HG03432 (cell line): ENCODE results near the gene THBS4.
A peak's percentile ranks its signal among the peaks of the same experiment; 100 is the strongest.

Experiments
- ATAC-seq: cut with Tn5 transposase; IDR thresholded peaks from one replicate; pipeline ENCODE4 v1.9.1; 2021; ENCODE audit warnings: mild to moderate bottlenecking, moderate library complexity; ENCODE audit not compliant: unreplicated experiment

Gene THBS4

GRCh38 chr5:80043187-80043586 is 8.0 kb downstream of the THBS4 start:
- no peak for ATAC-seq

GRCh38 chr5:80048084-80048780 is 13.1 kb downstream of the THBS4 start:
- ATAC-seq, result no peak

GRCh38 chr5:80052464-80052863 is 17.3 kb downstream of the THBS4 start:
- no peak for ATAC-seq

- no peak for ATAC-seq
Measured at GRCh38 chr5:80054682-80055081, 19.5 kb downstream of the THBS4 start.

- ATAC-seq, result no peak
Measured at GRCh38 chr5:80055491-80056170, 20.5 kb downstream of the THBS4 start.

- no peak for ATAC-seq
Measured at GRCh38 chr5:80057099-80057498, 22.0 kb downstream of the THBS4 start.

GRCh38 chr5:80057921-80058320 is 22.8 kb downstream of the THBS4 start:
- ATAC-seq, result no peak

GRCh38 chr5:80059354-80059980 is 24.3 kb downstream of the THBS4 start:
- no peak for ATAC-seq

GRCh38 chr5:80060966-80061365 is 25.8 kb downstream of the THBS4 start:
- ATAC-seq, result no peak

GRCh38 chr5:80061547-80061946 is 26.4 kb downstream of the THBS4 start:
- no peak for ATAC-seq

GRCh38 chr5:80064124-80064523 is 29.0 kb downstream of the THBS4 start:
- no peak for ATAC-seq

- no peak for ATAC-seq
Measured at GRCh38 chr5:80067016-80067415, 31.9 kb downstream of the THBS4 start.

- no peak for ATAC-seq
Measured at GRCh38 chr5:80067531-80068245, 32.5 kb downstream of the THBS4 start.

GRCh38 chr5:80068246-80068636 is 33.1 kb downstream of the THBS4 start:
- ATAC-seq, result no peak

- ATAC-seq, result no peak
Measured at GRCh38 chr5:80068775-80069174, 33.6 kb downstream of the THBS4 start.

GRCh38 chr5:80069251-80069800 is 34.2 kb downstream of the THBS4 start:
- ATAC-seq, result no peak

GRCh38 chr5:80069918-80070318 is 34.8 kb downstream of the THBS4 start:
- peak; percentile 22 for ATAC-seq

GRCh38 chr5:80070338-80071056 is 35.3 kb downstream of the THBS4 start:
- peak; percentile 60 for ATAC-seq

GRCh38 chr5:80071510-80072021 is 36.4 kb downstream of the THBS4 start:
- no peak for ATAC-seq
